Measurements from ENCODE around the gene RASSF1.

GRCh38 chr3:50327943-50328691 lies 12.5 kb downstream of the RASSF1 start, which contains the start of gene TUSC2:
- TF ChIP-seq EZH2 (IDR thresholded peaks at IDR 0.05; ENCODE audit: borderline replicate concordance, low read depth, low read length, severe bottlenecking) = no peak
- no peak for TF ChIP-seq CTCF (IDR thresholded peaks at IDR 0.05; ENCODE audit: extremely low read depth in 1 of 2, insufficient read depth in 1 of 2, low read depth in 1 of 2, low read length in 2 of 2)
- no peak for TF ChIP-seq JUN (IDR thresholded peaks at IDR 0.05; ENCODE audit: borderline replicate concordance, insufficient read depth, insufficient read length, low read depth)
- peak; percentile 96 for TF ChIP-seq POLR2A (IDR thresholded peaks at IDR 0.05; ENCODE audit: low read depth, low read length)
- no peak for TF ChIP-seq MAX (IDR thresholded peaks at IDR 0.05; ENCODE audit: insufficient read depth, insufficient read length)
- TF ChIP-seq POLR2AphosphoS5 (IDR thresholded peaks at IDR 0.05; ENCODE audit: insufficient read depth, low read depth, low read length) = peak; percentile 95
- TF ChIP-seq MYC (IDR thresholded peaks at IDR 0.05; ENCODE audit: low read depth, low read length) = no peak
- TF ChIP-seq GATA2 (IDR thresholded peaks at IDR 0.05; ENCODE audit: insufficient read depth, insufficient read length, low read depth, low read length) = no peak
- no peak for TF ChIP-seq FOS (IDR thresholded peaks at IDR 0.05; ENCODE audit: borderline replicate concordance, insufficient read depth, low read length)

All from endothelial cell of umbilical vein (primary cell).